Measurements from ENCODE around the gene IVD.

DNA sequence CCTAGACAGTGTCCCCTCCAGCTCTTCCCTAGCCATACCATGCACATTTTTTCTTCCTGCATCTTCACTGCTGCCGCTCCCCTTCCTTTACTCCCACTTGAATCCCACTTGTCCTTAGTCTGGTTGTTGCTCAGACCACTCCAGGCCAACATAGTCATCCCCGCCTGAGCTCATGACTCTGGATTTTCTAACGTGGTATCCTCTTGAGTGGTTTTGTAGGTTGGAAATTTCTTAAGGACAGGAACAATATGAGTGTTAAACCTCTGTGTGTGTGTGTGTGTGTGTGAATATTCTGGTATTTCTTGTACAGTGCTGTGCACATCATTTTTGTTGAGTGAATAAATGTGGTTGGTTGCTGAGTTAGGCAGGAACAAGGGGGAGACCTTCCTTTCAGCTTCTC, 38.3 kb downstream of the IVD start:
- TF ChIP-seq, protein P1, sequence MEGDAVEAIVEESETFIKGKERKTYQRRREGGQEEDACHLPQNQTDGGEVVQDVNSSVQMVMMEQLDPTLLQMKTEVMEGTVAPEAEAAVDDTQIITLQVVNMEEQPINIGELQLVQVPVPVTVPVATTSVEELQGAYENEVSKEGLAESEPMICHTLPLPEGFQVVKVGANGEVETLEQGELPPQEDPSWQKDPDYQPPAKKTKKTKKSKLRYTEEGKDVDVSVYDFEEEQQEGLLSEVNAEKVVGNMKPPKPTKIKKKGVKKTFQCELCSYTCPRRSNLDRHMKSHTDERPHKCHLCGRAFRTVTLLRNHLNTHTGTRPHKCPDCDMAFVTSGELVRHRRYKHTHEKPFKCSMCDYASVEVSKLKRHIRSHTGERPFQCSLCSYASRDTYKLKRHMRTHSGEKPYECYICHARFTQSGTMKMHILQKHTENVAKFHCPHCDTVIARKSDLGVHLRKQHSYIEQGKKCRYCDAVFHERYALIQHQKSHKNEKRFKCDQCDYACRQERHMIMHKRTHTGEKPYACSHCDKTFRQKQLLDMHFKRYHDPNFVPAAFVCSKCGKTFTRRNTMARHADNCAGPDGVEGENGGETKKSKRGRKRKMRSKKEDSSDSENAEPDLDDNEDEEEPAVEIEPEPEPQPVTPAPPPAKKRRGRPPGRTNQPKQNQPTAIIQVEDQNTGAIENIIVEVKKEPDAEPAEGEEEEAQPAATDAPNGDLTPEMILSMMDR (optimal IDR thresholded peaks at IDR 0.05 in 1 of 3, IDR thresholded peaks at IDR 0.05 in 1 of 3, conservative IDR thresholded peaks at IDR 0.05 in 1 of 3; ENCODE audit: extremely low read depth in 1 of 3, insufficient read depth in 2 of 3, low read length in 3 of 3) = no peak
- no peak for TF ChIP-seq EZH2 (IDR thresholded peaks at IDR 0.05; ENCODE audit: low read length)

Measured in keratinocyte (primary cell).